K562 (cell line): ENCODE measurements around the gene VILL. TPM values are rescaled to one million over a fixed set of nuclear protein-coding genes. Genes with fewer than 3 reads are reported as not detected.
"Not testable (repeated sequence)": the region's sequence is repeated elsewhere in the genome, so short reads cannot be mapped to it uniquely, and the experiment has no call there.

Experiments used
- ATAC-seq: fragments of 200-7000 bp; cut with Tn5 transposase; 3 replicates; pipeline ENCODE4 v1.9.1; 2020; ENCODE audit warnings: moderate library complexity
- BruUV-seq: library from RNA; stranded (reverse); fragments of 400-500 nt; replicated peaks from 2 replicates; lab custom pipeline; 2021; lab: Mats Ljungman, UMichigan
- CTCF ChIA-PET: fragments of 300-600 bp; formaldehyde crosslinking; extraction: SDS; loops from one replicate; lab custom pipeline; 2021; ENCODE audit warnings: low intra/inter-chr PET ratio; lab: Yijun Ruan, JAX
- POLR2A ChIA-PET: fragments of 300-600, 350-650 bp; sonication (Branson Sonifier 250); formaldehyde crosslinking; extraction: SDS; loops from one replicate; lab custom pipeline; 2021; ENCODE audit warnings: antibody characterized with exemption, inconsistent platforms; lab: Yijun Ruan, JAX
- DNase-seq, 4 experiments: peaks; one replicate each; pipeline versions ENCODE4 v3.0.0 to v3.0.0-alpha.2; 2011 to 2018; ENCODE audit warnings: low spot score in 3 of 4, mixed read lengths in 3 of 4; ENCODE audit errors: extremely low read depth in 1 of 4
- FAIRE-seq: peaks from 2 replicates; lab custom pipeline; 2011; peaks lifted over from hg19 to GRCh38; lab: Jason Lieb, UNC
- H2AFZ ChIP-seq: 2 replicates; pipeline ENCODE4 v1.6.0; 2011; ENCODE audit warnings: low read depth, low read length, control low read depth, inconsistent platforms
- H3K27ac ChIP-seq: fragments of 200-600 bp; 3 replicates; pipeline ENCODE4 v1.8.0; 2011; ENCODE audit warnings: low read depth, mild to moderate bottlenecking, control low read depth, inconsistent platforms, low read length, moderate library complexity, mixed read lengths; ENCODE audit errors: extremely low read depth
- H3K27me3 ChIP-seq, 2 experiments: fragments of 300-600 bp in 1 of 2; 2 replicates in 1 of 2; 3 replicates in 1 of 2; pipeline versions ENCODE4 v1.6.0 to v1.8.0; 2011; ENCODE audit warnings: inconsistent platforms in 2 of 2, low read length in 2 of 2, mild to moderate bottlenecking in 1 of 2, mixed read lengths in 1 of 2, moderate library complexity in 1 of 2; ENCODE audit not compliant: control insufficient read depth in 2 of 2, insufficient read depth in 2 of 2
- H3K36me3 ChIP-seq: fragments of 300-600 bp; 3 replicates; pipeline ENCODE4 v1.8.0; 2011; ENCODE audit warnings: mild to moderate bottlenecking, low read length, inconsistent platforms; ENCODE audit not compliant: control insufficient read depth, insufficient read depth
- H3K4me1 ChIP-seq, 2 experiments: fragments of 200-600 bp in 1 of 2; replicated peaks in 1 of 2; 2 replicates in 1 of 2; 3 replicates in 1 of 2; pipeline versions ENCODE4 v1.5.1 to v1.8.0; 2011; ENCODE audit warnings: inconsistent platforms in 2 of 2, low read length in 2 of 2, mild to moderate bottlenecking in 1 of 2, mixed read lengths in 1 of 2, moderate library complexity in 1 of 2; ENCODE audit not compliant: control insufficient read depth in 2 of 2, insufficient read depth in 2 of 2
- H3K4me2 ChIP-seq: 2 replicates; pipeline ENCODE4 v1.6.1; 2011; ENCODE audit warnings: low read length, control low read depth, inconsistent platforms, mixed read lengths; ENCODE audit not compliant: insufficient read depth
- H3K4me3 ChIP-seq: fragments of 200-600 bp; sonication (generic), shearing (Covaris generic); 2 replicates; pipeline ENCODE4 v1.5.1; 2016; ENCODE audit warnings: control low read depth, inconsistent platforms
- H3K79me2 ChIP-seq: fragments of 200-600 bp; 3 replicates; pipeline ENCODE4 v1.8.0; 2011; ENCODE audit warnings: low read length, inconsistent platforms; ENCODE audit not compliant: control insufficient read depth, insufficient read depth
- H3K9ac ChIP-seq, 2 experiments: 2 replicates each; pipeline versions ENCODE4 v1.6.0 to v1.6.1; 2011; ENCODE audit warnings: low read depth in 2 of 2, low read length in 2 of 2, control low read depth in 1 of 2, inconsistent platforms in 1 of 2, mild to moderate bottlenecking in 1 of 2, mixed read lengths in 1 of 2; ENCODE audit not compliant: insufficient read depth in 1 of 2
- H3K9me1 ChIP-seq: one replicate; pipeline ENCODE4 v1.6.0; 2011; ENCODE audit warnings: inconsistent platforms, mild to moderate bottlenecking, low read length, moderate library complexity; ENCODE audit not compliant: control insufficient read depth, insufficient read depth
- H3K9me3 ChIP-seq: replicated peaks from 2 replicates; pipeline ENCODE4 v1.5.1; 2011; ENCODE audit warnings: low read depth, low read length, inconsistent platforms; ENCODE audit not compliant: control insufficient read depth, insufficient read depth
- H4K20me1 ChIP-seq: replicated peaks from 2 replicates; pipeline ENCODE4 v1.6.1; 2011; ENCODE audit warnings: low read length, inconsistent platforms, mixed read lengths; ENCODE audit not compliant: control insufficient read depth, insufficient read depth
- WGBS: fragments of 100-300 bp; shearing (Covaris generic); methylation state at CpG from one replicate; pipeline ENCODE4 v1.1.6; 2016; ENCODE audit warnings: low coverage, mixed read lengths; ENCODE audit not compliant: insufficient coverage; ENCODE audit errors: missing lambda C conversion rate; 5-methylcytosine and 5-hydroxymethylcytosine counted together
- in situ Hi-C: fragments of 300-500 bp; cut with MboI; formaldehyde crosslinking; loops from 4 replicates; pipeline ENCODE4 v1.15.0; 2018; ENCODE audit warnings: inconsistent platforms, mixed read lengths
- intact Hi-C: fragments of 100-400 bp; cut with micrococcal nuclease; formaldehyde crosslinking; loops from 2 replicates; pipeline ENCODE4 v1.14.2; 2022
- polyA plus RNA-seq, 8 experiments: library from polyadenylated mRNA; depleted of rRNA in 4 of 8; stranded (reverse) in 5 of 8; unstranded in 3 of 8; fragments of >200 nt; fragmentation: Nextera tagmentation in 2 of 8; fragmentation: Illumina TruSeq in 1 of 8; extraction: Ambion mirVana in 2 of 8; extraction: Trizol in 1 of 8; gene quantifications; 2 replicates each; pipeline versions ENCODE4 v1.2.1 to v1.2.3, GENCODE V29; 2011 to 2014; ENCODE audit warnings: inconsistent platforms in 1 of 8, missing spikeins in 1 of 8
- total RNA-seq, 7 experiments: library from RNA; depleted of rRNA in 6 of 7; stranded (reverse); fragments of >200 nt in 6 of 7; fragmentation: Illumina TruSeq in 2 of 7; extraction: Trizol in 2 of 7; gene quantifications; 2 replicates each; pipeline versions ENCODE4 v1.2.1 to v1.2.3, GENCODE V29; 2011 to 2021; ENCODE audit warnings: low replicate concordance in 1 of 7

VILL gene
- total and polyA plus RNA-seq, 9 of the 15 experiments (the other 6 are each of a cell fraction or from before 2014, with no cell fraction given): 0.11 to 16.0 (median 8.8) TPM

DNA sequence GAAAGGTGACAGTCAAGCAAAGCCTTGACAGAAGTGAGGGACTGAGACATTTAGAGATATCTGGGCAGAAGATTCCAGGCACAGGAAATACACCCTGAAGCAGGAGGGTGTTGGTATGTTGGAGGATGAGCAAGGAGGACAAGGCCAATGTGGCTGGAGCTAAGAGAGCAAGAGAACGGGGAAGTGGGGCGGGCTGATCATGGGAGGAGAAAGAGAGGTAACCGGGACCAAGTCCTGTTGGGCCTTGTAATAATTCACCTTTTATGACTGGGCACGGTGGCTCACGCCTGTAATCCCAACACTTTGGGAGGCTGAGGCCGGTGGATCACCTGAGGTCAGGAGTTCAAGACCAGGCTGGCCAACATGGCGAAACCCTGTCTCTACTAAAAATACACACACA, 43.0 kb downstream of the VILL start:
- CTCF ChIA-PET: interaction anchor here (0.6 kb wide), 1 partner anchor 1304 kb away, joined by 3 read pairs; no protein-coding TSS in a partner anchor
- H3K4me3 ChIP-seq, H3K9ac ChIP-seq, FAIRE-seq, H3K79me2 ChIP-seq, ATAC-seq, BruUV-seq, H3K9me1 ChIP-seq, POLR2A ChIA-PET, in situ Hi-C loops, H3K36me3 ChIP-seq, intact Hi-C loops, H3K27ac ChIP-seq, H4K20me1 ChIP-seq, H3K4me2 ChIP-seq, H3K9me3 ChIP-seq, H2AFZ ChIP-seq, DNase-seq: not testable (repeated sequence)
- H3K27me3 ChIP-seq: peaks cover 0 to 43% of the 10 kb centered on the region in 2 experiments; a peak in 3 of 5 replicates
- WGBS: 19% methylated on average over 7 of the region's 7 CpGs
- H3K4me1 ChIP-seq: peaks cover 8 to 22% of the 10 kb centered on the region in 2 experiments

DNA sequence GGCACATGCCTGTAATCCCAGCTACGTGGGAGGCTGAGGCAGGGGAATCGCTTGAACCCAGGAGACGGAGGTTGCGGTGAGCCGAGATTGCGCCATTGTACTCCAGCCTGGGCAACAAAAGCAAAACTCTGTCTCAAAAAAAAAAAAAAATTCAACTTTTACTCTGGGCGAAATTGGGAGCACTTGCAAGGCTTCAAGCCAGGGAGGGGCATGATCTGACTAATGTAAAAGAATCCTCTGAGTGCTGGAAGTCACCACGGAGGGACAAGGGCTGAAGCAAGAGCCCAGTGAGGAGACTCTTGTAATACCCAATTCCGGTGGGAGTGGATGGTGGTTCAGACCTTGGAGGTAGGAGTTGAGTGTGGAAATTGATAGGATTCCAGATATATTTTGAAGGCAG, 43.7 kb downstream of the VILL start:
- intact Hi-C loops, H3K9me3 ChIP-seq, ATAC-seq, in situ Hi-C loops, H2AFZ ChIP-seq, FAIRE-seq, POLR2A ChIA-PET, H3K27ac ChIP-seq, H3K4me3 ChIP-seq, H3K79me2 ChIP-seq, DNase-seq, BruUV-seq, H3K9ac ChIP-seq, H3K4me2 ChIP-seq, H3K9me1 ChIP-seq, H3K36me3 ChIP-seq, H4K20me1 ChIP-seq: not testable (repeated sequence)
- Histone ChIP-seq H3K4me1 (peaks cover 8 to 19% of the 10 kb centered on the region in 2 experiments), H3K27me3 (peaks cover 1 to 48% of the 10 kb centered on the region in 2 experiments; a peak in 4 of 5 replicates)
- 27% methylated on average over 7 of the region's 9 CpGs for WGBS
- CTCF ChIA-PET: interaction anchor here (0.6 kb wide), 1 partner anchor 1304 kb away, joined by 3 read pairs; no protein-coding TSS in a partner anchor
